Testis (tissue), 2 donors: ENCODE results near the gene CEBPE.

ENCODE experiments used
- CTCF ChIP-seq, 3 experiments: fragments of 450-650 bp in 2 of 3; fragments of 200-600 bp in 1 of 3; sonication (generic) in 1 of 3; IDR thresholded peaks; one replicate each; pipeline ENCODE4 v1.5.1; 2016 to 2019; ENCODE audit warnings: antibody characterized with exemption in 3 of 3, mild to moderate bottlenecking in 2 of 3, moderate library complexity in 1 of 3
- POLR2A ChIP-seq: fragments of 450-650 bp; IDR thresholded peaks from one replicate; pipeline ENCODE4 v1.6.1; 2017; ENCODE audit warnings: antibody characterized with exemption, mild to moderate bottlenecking, moderate library complexity

GRCh38 chr14:23099212-23099861 lies 19.7 kb downstream of the CEBPE start:
- TF ChIP-seq CTCF (IDR thresholded peaks at IDR 0.05) (no peak), POLR2A (no peak)
